Trophoblast cell (in vitro differentiated cells and primary cell): ENCODE data around the gene SELPLG.

Source experiments
- DNase-seq, 2 donors: peaks; one replicate each; pipeline ENCODE4 v3.0.0-alpha.2; 2016
- H2AFZ ChIP-seq: 2 replicates; pipeline ENCODE4 v1.6.1; 2013; ENCODE audit warnings: low read length, moderate library complexity, mild to moderate bottlenecking; ENCODE audit not compliant: insufficient read depth, poor library complexity
- H2AK5ac ChIP-seq: 2 replicates; pipeline ENCODE4 v1.6.1; 2013; ENCODE audit warnings: mild to moderate bottlenecking, low read length
- H2BK120ac ChIP-seq: 2 replicates; pipeline ENCODE4 v1.6.1; 2013; ENCODE audit warnings: low read length, mild to moderate bottlenecking, moderate library complexity; ENCODE audit not compliant: insufficient read depth, poor library complexity
- H2BK12ac ChIP-seq: 2 replicates; pipeline ENCODE4 v1.6.1; 2013; ENCODE audit warnings: mild to moderate bottlenecking, low read length, moderate library complexity
- H2BK5ac ChIP-seq: 2 replicates; pipeline ENCODE4 v1.6.1; 2013; ENCODE audit warnings: low read length, low read depth, moderate library complexity, mild to moderate bottlenecking; ENCODE audit not compliant: poor library complexity
- H3K14ac ChIP-seq: 2 replicates; pipeline ENCODE4 v1.6.1; 2013; ENCODE audit warnings: mild to moderate bottlenecking, low read length
- H3K18ac ChIP-seq: 2 replicates; pipeline ENCODE4 v1.6.1; 2013; ENCODE audit warnings: mild to moderate bottlenecking, low read length
- H3K23ac ChIP-seq: 2 replicates; pipeline ENCODE4 v1.6.1; 2013; ENCODE audit warnings: low read length
- H3K27ac ChIP-seq: 2 replicates; pipeline ENCODE4 v1.5.1; 2013; ENCODE audit warnings: low read depth, mild to moderate bottlenecking, inconsistent platforms, low read length, moderate library complexity
- H3K27me3 ChIP-seq: 2 replicates; pipeline ENCODE4 v1.6.1; 2013; ENCODE audit warnings: inconsistent platforms, mild to moderate bottlenecking, low read length, moderate library complexity; ENCODE audit not compliant: insufficient read depth
- H3K36me3 ChIP-seq, 2 experiments: 1 replicate in 1 of 2; 2 replicates in 1 of 2; pipeline ENCODE4 v1.6.1; 2013; ENCODE audit warnings: low read length in 2 of 2, mild to moderate bottlenecking in 2 of 2, moderate library complexity in 1 of 2; ENCODE audit not compliant: insufficient read depth in 2 of 2, control insufficient read depth in 1 of 2
- H3K4ac ChIP-seq: 2 replicates; pipeline ENCODE4 v1.6.1; 2013; ENCODE audit warnings: low read depth, mild to moderate bottlenecking, low read length, moderate library complexity
- H3K4me1 ChIP-seq, 2 experiments: 1 replicate in 1 of 2; 2 replicates in 1 of 2; pipeline ENCODE4 v1.6.1; 2013; ENCODE audit warnings: low read length in 2 of 2, mild to moderate bottlenecking in 2 of 2, moderate library complexity in 1 of 2; ENCODE audit not compliant: insufficient read depth in 2 of 2, control insufficient read depth in 1 of 2
- H3K4me2 ChIP-seq: 2 replicates; pipeline ENCODE4 v1.6.1; 2013; ENCODE audit warnings: inconsistent platforms, mild to moderate bottlenecking, low read length, moderate library complexity
- H3K4me3 ChIP-seq: 2 replicates; pipeline ENCODE4 v1.5.1; 2013; ENCODE audit warnings: mild to moderate bottlenecking, low read depth, low read length, inconsistent platforms
- H3K79me1 ChIP-seq: one replicate; pipeline ENCODE4 v1.6.1; 2013; ENCODE audit warnings: low read length
- H3K79me2 ChIP-seq: 2 replicates; pipeline ENCODE4 v1.6.1; 2013; ENCODE audit warnings: low read length, mild to moderate bottlenecking; ENCODE audit not compliant: control insufficient read depth, insufficient read depth, poor library complexity
- H3K9ac ChIP-seq: 2 replicates; pipeline ENCODE4 v1.6.1; 2013; ENCODE audit warnings: mild to moderate bottlenecking, low read length
- H3K9me3 ChIP-seq: 2 replicates; pipeline ENCODE4 v1.6.1; 2013; ENCODE audit warnings: low read depth, mild to moderate bottlenecking, control low read depth, inconsistent platforms, low read length; ENCODE audit not compliant: insufficient read depth
- H4K12ac ChIP-seq: 2 replicates; pipeline ENCODE4 v1.6.1; 2013; ENCODE audit warnings: low read depth, mild to moderate bottlenecking, low read length, moderate library complexity
- H4K8ac ChIP-seq: 2 replicates; pipeline ENCODE4 v1.6.1; 2013; ENCODE audit warnings: low read depth, mild to moderate bottlenecking, low read length, moderate library complexity
- H4K91ac ChIP-seq: one replicate; pipeline ENCODE4 v1.6.1; 2013; ENCODE audit warnings: low read depth, mild to moderate bottlenecking, low read length, moderate library complexity
- WGBS: extraction: QIAGEN DNeasy Blood & Tissue Kit; methylation state at CpG from one replicate; pipeline ENCODE4 v1.1.7; 2013; ENCODE audit warnings: missing lambda C conversion rate; ENCODE audit not compliant: insufficient read length, insufficient coverage; ENCODE audit errors: extremely low coverage; 5-methylcytosine and 5-hydroxymethylcytosine counted together

The SELPLG gene

DNA sequence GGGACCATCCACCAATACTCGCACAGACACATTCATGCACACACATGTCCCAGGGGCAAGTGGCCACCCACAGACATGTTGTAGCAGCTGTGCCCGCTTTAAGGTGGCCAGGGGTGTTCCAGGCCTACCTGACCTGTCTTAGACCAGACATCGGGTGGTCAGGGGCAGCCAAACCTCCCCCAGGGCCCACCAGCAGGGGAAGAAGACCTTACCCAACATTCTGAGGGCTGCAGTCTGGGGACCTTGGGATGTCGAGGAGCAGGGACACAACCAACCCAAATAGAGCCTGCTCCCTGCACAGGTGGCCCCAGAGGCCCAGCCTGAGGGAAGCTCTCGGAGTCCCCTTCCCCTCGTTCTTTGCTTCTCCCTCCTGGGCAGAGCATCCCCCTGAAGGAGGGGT is 34.2 kb downstream of the SELPLG start:
- Histone ChIP-seq H3K9ac (no peak overlapping the region), H3K18ac (no peak overlapping the region), H4K91ac (peak overlapping the region; percentile 10), H3K4me3 (no peak overlapping the region), H2BK5ac (no peak overlapping the region), H2AK5ac (no peak overlapping the region), H4K8ac (no peak overlapping the region), H3K27ac (no peak overlapping the region), H3K79me2 (peaks cover 2% of the 10 kb centered on the region), H3K4me2 (no peak overlapping the region), H3K9me3 (peaks cover 3% of the 10 kb centered on the region), H3K23ac (no peak overlapping the region), H4K12ac (no peak overlapping the region), H2AFZ (no peak overlapping the region), H3K79me1 (peaks cover 16% of the 10 kb centered on the region), H3K14ac (no peak overlapping the region), H2BK12ac (peak overlapping the region; percentile 11), H3K4ac (no peak overlapping the region), H3K36me3 (no peaks in the 10 kb centered on the region), H2BK120ac (no peak overlapping the region), H3K4me1 (peaks cover 15 to 23% of the 10 kb centered on the region in 2 experiments), H3K27me3 (no peaks in the 10 kb centered on the region)
- no peak for DNase-seq
- WGBS, result no CpG with 5 or more reads among the region's 6 CpGs

DNA sequence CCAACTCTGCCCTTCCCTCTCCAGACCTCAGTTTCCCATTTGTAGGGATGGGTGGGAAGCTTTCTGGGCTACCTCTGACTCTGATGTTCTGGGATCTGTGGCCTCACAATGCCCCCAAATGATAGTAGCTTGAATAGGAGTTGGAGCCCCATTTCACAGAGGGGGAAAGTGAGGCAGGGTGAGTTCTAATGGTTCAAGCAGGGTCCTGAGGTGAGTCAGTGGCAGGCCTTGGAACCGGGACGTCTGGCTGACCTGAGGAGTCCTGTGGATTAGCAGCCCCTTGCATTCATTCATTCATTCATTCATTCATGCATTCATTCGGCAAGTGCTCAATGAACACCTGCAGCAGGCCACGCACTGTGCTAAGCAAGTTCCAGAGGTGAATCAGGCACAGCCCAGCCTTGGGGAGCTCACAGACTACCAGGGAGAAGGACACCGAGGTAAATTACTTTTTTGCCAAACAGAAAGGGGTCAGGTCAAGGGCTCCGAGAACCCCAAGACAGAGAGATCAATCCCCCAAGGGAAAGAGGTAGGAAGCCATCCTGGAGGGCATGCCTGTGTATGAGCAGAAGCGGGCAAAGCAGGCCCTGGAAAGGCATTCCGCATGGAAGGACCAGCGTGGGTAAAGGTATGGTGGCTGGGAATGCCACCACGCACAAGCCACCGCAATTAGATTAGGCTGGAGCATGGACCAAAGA is 35.0 kb downstream of the SELPLG start:
- H3K4me3 ChIP-seq, result no peak overlapping the region
- H4K8ac ChIP-seq, result peak overlapping the region; percentile 68
- peaks cover 3% of the 10 kb centered on the region for H3K79me2 ChIP-seq
- no peak overlapping the region for H2AFZ ChIP-seq
- H3K27me3 ChIP-seq, result no peaks in the 10 kb centered on the region
- H2AK5ac ChIP-seq, result peak overlapping the region; percentile 50
- peaks cover 19% of the 10 kb centered on the region for H3K79me1 ChIP-seq
- no peak overlapping the region for H2BK5ac ChIP-seq
- H4K12ac ChIP-seq, result no peak overlapping the region
- H2BK120ac ChIP-seq, result peak overlapping the region; percentile 41
- H3K18ac ChIP-seq, result no peak overlapping the region
- peaks cover 15 to 26% of the 10 kb centered on the region in 2 experiments for H3K4me1 ChIP-seq
- H3K14ac ChIP-seq, result peak overlapping the region; percentile 22
- no peak overlapping the region for H3K4ac ChIP-seq
- H3K4me2 ChIP-seq, result no peak overlapping the region
- peak overlapping the region; percentile 70 for H4K91ac ChIP-seq
- peaks cover 3% of the 10 kb centered on the region for H3K9me3 ChIP-seq
- H3K9ac ChIP-seq, result no peak overlapping the region
- H2BK12ac ChIP-seq, result peak overlapping the region; percentile 41
- no peak overlapping the region for H3K27ac ChIP-seq
- H3K23ac ChIP-seq, result no peak overlapping the region
- no CpG with 5 or more reads among the region's 11 CpGs for WGBS
- no peaks in the 10 kb centered on the region for H3K36me3 ChIP-seq
- DNase-seq, result no peak

DNA sequence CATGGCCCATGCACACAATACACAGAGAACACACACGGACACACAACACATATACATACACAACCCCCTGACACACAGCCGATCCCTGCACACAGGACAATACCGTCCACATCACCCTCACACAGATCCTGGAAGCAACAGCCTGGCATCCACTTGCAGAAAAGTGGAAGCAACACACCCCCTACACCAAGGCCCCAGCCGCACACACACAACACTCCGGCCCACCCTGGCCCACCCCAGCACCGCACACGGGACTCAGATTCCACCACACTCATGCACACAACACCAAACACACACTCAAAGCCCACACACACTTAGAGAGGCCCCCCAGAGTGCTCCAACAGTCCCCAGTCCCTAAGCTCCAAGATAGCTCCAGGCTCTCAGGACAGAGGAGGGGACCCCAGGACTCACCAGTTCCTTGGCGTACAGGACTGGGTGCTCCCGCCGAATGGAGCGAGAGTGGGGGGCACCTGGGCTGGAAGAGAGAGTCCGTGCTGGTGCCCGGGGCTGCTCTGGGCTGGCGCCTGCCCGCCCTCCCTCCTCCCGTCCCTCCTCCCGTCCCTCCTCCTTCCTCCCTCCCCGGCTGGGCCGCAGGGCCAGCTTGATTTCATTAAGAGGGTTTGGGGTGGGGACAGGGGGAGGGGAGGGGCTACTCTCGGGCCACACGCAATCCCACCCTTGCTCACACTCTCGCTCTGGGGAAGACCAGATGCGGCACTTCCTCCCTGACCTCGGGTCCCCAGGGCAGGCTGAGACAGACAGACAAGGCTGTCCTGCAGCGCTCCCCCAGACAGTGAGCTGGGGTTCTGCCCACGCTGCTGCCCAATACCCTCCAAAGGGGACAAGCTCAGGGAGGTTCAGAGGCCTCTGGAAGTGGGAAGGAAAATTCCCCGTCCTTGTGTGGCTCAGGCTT is 35.9 kb downstream of the SELPLG start, which contains the start of gene TMEM119:
TMEM119 (minus strand) TSS at position 526 of the 913 bp plus-strand sequence. CDS start 5,701 bp downstream, outside the sequence.
- Histone ChIP-seq H3K27ac (no peak within 1 kb of the TSS), H4K8ac (peak within 1 kb of the TSS; percentile 68), H2BK12ac (peak within 1 kb of the TSS; percentile 66), H3K14ac (peak within 1 kb of the TSS; percentile 45), H3K27me3 (no peaks in the 10 kb centered on the region), H2BK5ac (peak within 1 kb of the TSS; percentile 22), H4K12ac (no peak within 1 kb of the TSS), H3K9me3 (peaks cover 3% of the 10 kb centered on the region), H3K79me2 (peaks cover 3% of the 10 kb centered on the region), H2AK5ac (peak within 1 kb of the TSS; percentile 59), H4K91ac (peak within 1 kb of the TSS; percentile 70), H3K4me2 (peak within 1 kb of the TSS; percentile 47), H3K4ac (peak within 1 kb of the TSS; percentile 6), H3K36me3 (no peaks in the 10 kb centered on the region), H3K23ac (no peak within 1 kb of the TSS), H3K79me1 (peaks cover 20% of the 10 kb centered on the region), H3K4me1 (peaks cover 19 to 29% of the 10 kb centered on the region in 2 experiments), H2BK120ac (peak within 1 kb of the TSS; percentile 41), H2AFZ (no peak within 1 kb of the TSS), H3K4me3 (no peak within 1 kb of the TSS), H3K9ac (no peak within 1 kb of the TSS), H3K18ac (peak within 1 kb of the TSS; percentile 52)
- WGBS, result no CpG with 5 or more reads among the region's 27 CpGs
- no peak for DNase-seq

DNA sequence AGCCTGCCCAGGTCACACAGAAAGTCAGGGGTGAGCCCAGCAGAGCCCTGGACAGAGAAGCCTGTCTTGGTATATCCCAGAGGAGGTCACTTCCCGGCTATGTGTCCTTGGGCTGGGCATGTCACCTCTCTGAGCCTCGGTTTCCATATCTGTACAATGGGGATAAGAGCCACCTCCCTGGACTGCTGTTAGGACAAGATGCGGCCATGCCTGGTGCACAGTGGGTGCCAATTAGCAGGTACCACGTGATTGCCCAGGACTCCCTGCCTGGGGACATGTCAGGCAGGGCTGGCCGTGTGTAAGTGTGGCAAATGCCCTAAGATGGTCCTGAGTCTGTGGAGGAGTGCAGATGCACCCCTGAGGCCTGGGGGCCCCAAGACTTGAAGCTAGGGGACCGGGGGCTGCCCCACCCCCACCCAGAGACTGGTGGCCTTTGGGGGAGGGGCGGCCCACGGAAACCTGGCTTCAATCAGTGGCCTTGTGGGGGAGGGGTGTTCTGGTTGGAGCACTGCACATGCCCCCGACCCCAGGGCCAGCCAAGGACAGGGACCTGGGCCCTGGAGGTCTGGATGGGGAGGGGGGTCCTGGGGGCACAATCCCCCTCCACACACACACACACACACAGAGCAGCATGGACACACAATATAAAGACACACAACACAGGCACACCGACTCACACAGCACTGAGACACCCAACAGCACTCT is 36.7 kb downstream of the SELPLG start:
- Histone ChIP-seq H4K91ac (peak overlapping the region; percentile 69), H3K14ac (peak overlapping the region; percentile 45), H3K9ac (no peak overlapping the region), H2BK12ac (peak overlapping the region; percentile 66), H3K9me3 (peaks cover 3% of the 10 kb centered on the region), H3K36me3 (peaks cover 0 to 3% of the 10 kb centered on the region in 2 experiments), H2BK120ac (peak overlapping the region; percentile 36), H3K4me3 (no peak overlapping the region), H4K12ac (no peak overlapping the region), H3K79me1 (peaks cover 20% of the 10 kb centered on the region), H3K27ac (no peak overlapping the region), H4K8ac (peak overlapping the region; percentile 8), H3K23ac (no peak overlapping the region), H3K4me1 (peaks cover 19 to 29% of the 10 kb centered on the region in 2 experiments), H3K4me2 (peak overlapping the region; percentile 47), H3K4ac (peak overlapping the region; percentile 6), H2AFZ (no peak overlapping the region), H3K27me3 (no peaks in the 10 kb centered on the region), H3K18ac (peak overlapping the region; percentile 52), H2AK5ac (peak overlapping the region; percentile 59), H2BK5ac (peak overlapping the region; percentile 17), H3K79me2 (peaks cover 3% of the 10 kb centered on the region)
- no peak for DNase-seq
- WGBS, result no CpG with 5 or more reads among the region's 10 CpGs
